Measurements from ENCODE around the gene DNAH12.

DNAH12 gene

GRCh38 chr3:57569859-57570450 lies 25.8 kb upstream of the DNAH12 start:
- Histone ChIP-seq H3K79me2 (ENCODE audit: control insufficient read depth, insufficient read depth, low read length) (no peaks in the 10 kb centered on the region), H3K79me1 (ENCODE audit: low read length) (no peaks in the 10 kb centered on the region), H2BK15ac (replicated peaks; ENCODE audit: low read depth) (no peak overlapping the region), H3K9ac (ENCODE audit: low read length) (no peak overlapping the region), H4K8ac (ENCODE audit: low read depth, low read length) (no peak overlapping the region), H3K18ac (ENCODE audit: low read length) (no peak overlapping the region), H2BK5ac (ENCODE audit: low read length) (no peak overlapping the region), H3K27me3 (ENCODE audit: insufficient read depth, low read length, poor library complexity) (no peaks in the 10 kb centered on the region), H3K4me3 (ENCODE audit: low read length) (no peak overlapping the region), H3K23ac (ENCODE audit: low read length) (no peak overlapping the region), H3K27ac (ENCODE audit: low read depth, low read length) (no peak overlapping the region), H3K4me2 (ENCODE audit: low read length) (no peak overlapping the region), H2BK120ac (ENCODE audit: low read depth, low read length) (no peak overlapping the region), H3K4ac (ENCODE audit: low read depth, low read length) (no peak overlapping the region), H3K56ac (ENCODE audit: low read length) (no peak overlapping the region), H4K5ac (ENCODE audit: low read length) (no peak overlapping the region), H3K36me3 (ENCODE audit: control insufficient read depth, insufficient read depth, low read length) (peaks cover 3% of the 10 kb centered on the region), H2AK5ac (ENCODE audit: low read length) (no peak overlapping the region), H3K4me1 (ENCODE audit: control insufficient read depth, low read depth, low read length) (no peaks in the 10 kb centered on the region)
- DNase-seq = no peak
- WGBS (ENCODE audit: extremely low coverage, insufficient coverage, low lambda C conversion rate) = no CpG with 5 or more reads among the region's 6 CpGs

- no peak overlapping the region for H2BK5ac ChIP-seq (ENCODE audit: low read length)
- no peaks in the 10 kb centered on the region for H3K27me3 ChIP-seq (ENCODE audit: insufficient read depth, low read length, poor library complexity)
- no peak overlapping the region for H3K56ac ChIP-seq (ENCODE audit: low read length)
- H3K18ac ChIP-seq (ENCODE audit: low read length) = no peak overlapping the region
- no peaks in the 10 kb centered on the region for H3K4me1 ChIP-seq (ENCODE audit: control insufficient read depth, low read depth, low read length)
- no peak overlapping the region for H3K27ac ChIP-seq (ENCODE audit: low read depth, low read length)
- H3K4me2 ChIP-seq (ENCODE audit: low read length) = no peak overlapping the region
- H4K5ac ChIP-seq (ENCODE audit: low read length) = no peak overlapping the region
- H2AK5ac ChIP-seq (ENCODE audit: low read length) = no peak overlapping the region
- peaks cover 7% of the 10 kb centered on the region for H3K79me1 ChIP-seq (ENCODE audit: low read length)
- no peak overlapping the region for H3K4me3 ChIP-seq (ENCODE audit: low read length)
- no peak overlapping the region for H2BK120ac ChIP-seq (ENCODE audit: low read depth, low read length)
- H3K9ac ChIP-seq (ENCODE audit: low read length) = no peak overlapping the region
- no peaks in the 10 kb centered on the region for H3K36me3 ChIP-seq (ENCODE audit: control insufficient read depth, insufficient read depth, low read length)
- H2BK15ac ChIP-seq (replicated peaks; ENCODE audit: low read depth) = no peak overlapping the region
- no peak overlapping the region for H4K8ac ChIP-seq (ENCODE audit: low read depth, low read length)
- DNase-seq = no peak
- H3K4ac ChIP-seq (ENCODE audit: low read depth, low read length) = no peak overlapping the region
- no CpG with 5 or more reads among the region's 1 CpG for WGBS (ENCODE audit: extremely low coverage, insufficient coverage, low lambda C conversion rate)
- H3K79me2 ChIP-seq (ENCODE audit: control insufficient read depth, insufficient read depth, low read length) = peaks cover 13% of the 10 kb centered on the region
- no peak overlapping the region for H3K23ac ChIP-seq (ENCODE audit: low read length)
Measured at GRCh38 chr3:57559526-57559925, 15.4 kb upstream of the DNAH12 start.

GRCh38 chr3:57557085-57557537 lies 13.0 kb upstream of the DNAH12 start:
- H3K4me3 ChIP-seq (ENCODE audit: low read length) = peak overlapping the region; percentile 83
- H3K79me2 ChIP-seq (ENCODE audit: control insufficient read depth, insufficient read depth, low read length) = peaks cover 13% of the 10 kb centered on the region
- H4K5ac ChIP-seq (ENCODE audit: low read length) = no peak overlapping the region
- peak overlapping the region; percentile 88 for H3K9ac ChIP-seq (ENCODE audit: low read length)
- DNase-seq = peak; percentile 47
- peak overlapping the region; percentile 94 for H3K56ac ChIP-seq (ENCODE audit: low read length)
- no CpG with 5 or more reads among the region's 29 CpGs for WGBS (ENCODE audit: extremely low coverage, insufficient coverage, low lambda C conversion rate)
- H2AK5ac ChIP-seq (ENCODE audit: low read length) = no peak overlapping the region
- no peaks in the 10 kb centered on the region for H3K27me3 ChIP-seq (ENCODE audit: insufficient read depth, low read length, poor library complexity)
- no peak overlapping the region for H3K23ac ChIP-seq (ENCODE audit: low read length)
- H3K36me3 ChIP-seq (ENCODE audit: control insufficient read depth, insufficient read depth, low read length) = no peaks in the 10 kb centered on the region
- H3K18ac ChIP-seq (ENCODE audit: low read length) = no peak overlapping the region
- no peak overlapping the region for H2BK15ac ChIP-seq (replicated peaks; ENCODE audit: low read depth)
- no peak overlapping the region for H2BK120ac ChIP-seq (ENCODE audit: low read depth, low read length)
- H3K27ac ChIP-seq (ENCODE audit: low read depth, low read length) = no peak overlapping the region
- H2BK5ac ChIP-seq (ENCODE audit: low read length) = no peak overlapping the region
- peak overlapping the region; percentile 100 for H3K4me2 ChIP-seq (ENCODE audit: low read length)
- no peak overlapping the region for H4K8ac ChIP-seq (ENCODE audit: low read depth, low read length)
- no peaks in the 10 kb centered on the region for H3K4me1 ChIP-seq (ENCODE audit: control insufficient read depth, low read depth, low read length)
- H3K4ac ChIP-seq (ENCODE audit: low read depth, low read length) = no peak overlapping the region
- peaks cover 7% of the 10 kb centered on the region for H3K79me1 ChIP-seq (ENCODE audit: low read length)

- Histone ChIP-seq H3K9ac (ENCODE audit: low read length) (peak overlapping the region; percentile 88), H3K79me1 (ENCODE audit: low read length) (peaks cover 7% of the 10 kb centered on the region), H3K56ac (ENCODE audit: low read length) (peak overlapping the region; percentile 94), H2AK5ac (ENCODE audit: low read length) (no peak overlapping the region), H2BK120ac (ENCODE audit: low read depth, low read length) (no peak overlapping the region), H2BK5ac (ENCODE audit: low read length) (no peak overlapping the region), H3K4me1 (ENCODE audit: control insufficient read depth, low read depth, low read length) (no peaks in the 10 kb centered on the region), H3K27ac (ENCODE audit: low read depth, low read length) (peak overlapping the region; percentile 41), H3K36me3 (ENCODE audit: control insufficient read depth, insufficient read depth, low read length) (no peaks in the 10 kb centered on the region), H3K18ac (ENCODE audit: low read length) (no peak overlapping the region), H4K8ac (ENCODE audit: low read depth, low read length) (no peak overlapping the region), H2BK15ac (replicated peaks; ENCODE audit: low read depth) (no peak overlapping the region), H3K79me2 (ENCODE audit: control insufficient read depth, insufficient read depth, low read length) (peaks cover 13% of the 10 kb centered on the region), H3K4me2 (ENCODE audit: low read length) (peak overlapping the region; percentile 100), H3K4ac (ENCODE audit: low read depth, low read length) (peak overlapping the region; percentile 74), H4K5ac (ENCODE audit: low read length) (no peak overlapping the region), H3K4me3 (ENCODE audit: low read length) (peak overlapping the region; percentile 83), H3K27me3 (ENCODE audit: insufficient read depth, low read length, poor library complexity) (no peaks in the 10 kb centered on the region), H3K23ac (ENCODE audit: low read length) (peak overlapping the region; percentile 51)
- DNase-seq = no peak
- no CpG with 5 or more reads among the region's 54 CpGs for WGBS (ENCODE audit: extremely low coverage, insufficient coverage, low lambda C conversion rate)
Measured at GRCh38 chr3:57556459-57557084, 12.4 kb upstream of the DNAH12 start.

GRCh38 chr3:57555738-57556458 lies 11.8 kb upstream of the DNAH12 start, which contains the start of gene PDE12:
PDE12 (plus strand) TSS chr3:57556274; CDS start chr3:57556380, 106 bp downstream.
- Histone ChIP-seq H4K8ac (ENCODE audit: low read depth, low read length) (peak within 1 kb of the TSS; percentile 29), H3K9ac (ENCODE audit: low read length) (peak within 1 kb of the TSS; percentile 88), H2BK15ac (replicated peaks; ENCODE audit: low read depth) (no peak within 1 kb of the TSS), H3K18ac (ENCODE audit: low read length) (no peak within 1 kb of the TSS), H3K4me3 (ENCODE audit: low read length) (peak within 1 kb of the TSS; percentile 83), H3K79me2 (ENCODE audit: control insufficient read depth, insufficient read depth, low read length) (peaks cover 13% of the 10 kb centered on the region), H3K27ac (ENCODE audit: low read depth, low read length) (peak within 1 kb of the TSS; percentile 41), H2AK5ac (ENCODE audit: low read length) (no peak within 1 kb of the TSS), H3K79me1 (ENCODE audit: low read length) (peaks cover 7% of the 10 kb centered on the region), H3K23ac (ENCODE audit: low read length) (peak within 1 kb of the TSS; percentile 51), H3K4me1 (ENCODE audit: control insufficient read depth, low read depth, low read length) (no peaks in the 10 kb centered on the region), H3K36me3 (ENCODE audit: control insufficient read depth, insufficient read depth, low read length) (no peaks in the 10 kb centered on the region), H2BK5ac (ENCODE audit: low read length) (no peak within 1 kb of the TSS), H3K4me2 (ENCODE audit: low read length) (peak within 1 kb of the TSS; percentile 100), H3K56ac (ENCODE audit: low read length) (peak within 1 kb of the TSS; percentile 94), H2BK120ac (ENCODE audit: low read depth, low read length) (no peak within 1 kb of the TSS), H4K5ac (ENCODE audit: low read length) (no peak within 1 kb of the TSS), H3K4ac (ENCODE audit: low read depth, low read length) (peak within 1 kb of the TSS; percentile 74), H3K27me3 (ENCODE audit: insufficient read depth, low read length, poor library complexity) (no peaks in the 10 kb centered on the region)
- no CpG with 5 or more reads among the region's 54 CpGs for WGBS (ENCODE audit: extremely low coverage, insufficient coverage, low lambda C conversion rate)
- DNase-seq = peak; percentile 96
